ENCODE data around the gene LRRFIP2.
"Not testable (repeated sequence)": the region's sequence is repeated elsewhere in the genome, so short reads cannot be mapped to it uniquely, and the experiment has no call there.

Gene LRRFIP2

DNA sequence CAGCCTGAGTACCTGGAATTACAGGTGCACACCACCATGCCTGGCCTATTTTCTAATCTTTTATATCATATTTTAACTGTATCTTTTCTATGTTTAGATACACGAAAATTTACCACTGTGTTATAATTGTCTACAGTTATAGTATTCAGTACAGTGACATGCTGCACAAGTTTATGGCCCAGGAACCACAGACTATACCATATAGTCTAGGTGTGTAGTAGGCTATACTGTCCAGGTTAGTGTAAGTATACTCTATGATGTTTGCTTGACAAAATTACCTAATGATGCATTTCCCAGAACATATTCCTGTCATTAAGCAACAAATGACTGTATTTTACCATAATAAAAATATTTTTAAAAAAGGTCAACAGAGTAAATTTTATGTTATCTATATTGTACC is 5.5 kb downstream of the LRRFIP2 start:
- Mint-ChIP-seq H3K27ac (no peak overlapping the region), H3K36me3 (peaks cover 11% of the 10 kb centered on the region), H3K27me3 (no peaks in the 10 kb centered on the region), H3K4me3 (no peak overlapping the region), H3K9me3 (no peaks in the 10 kb centered on the region), H3K4me1 (peaks cover 37% of the 10 kb centered on the region)

- Mint-ChIP-seq H3K9me3 (no peaks in the 10 kb centered on the region), H3K27me3 (no peaks in the 10 kb centered on the region), H3K4me3 (peak overlapping the region; percentile 19), H3K27ac (peak overlapping the region; percentile 83), H3K36me3 (peaks cover 17% of the 10 kb centered on the region), H3K4me1 (peaks cover 28% of the 10 kb centered on the region)
Observed at GRCh38 chr3:37163262-37164015, 10.9 kb downstream of the LRRFIP2 start.

DNA sequence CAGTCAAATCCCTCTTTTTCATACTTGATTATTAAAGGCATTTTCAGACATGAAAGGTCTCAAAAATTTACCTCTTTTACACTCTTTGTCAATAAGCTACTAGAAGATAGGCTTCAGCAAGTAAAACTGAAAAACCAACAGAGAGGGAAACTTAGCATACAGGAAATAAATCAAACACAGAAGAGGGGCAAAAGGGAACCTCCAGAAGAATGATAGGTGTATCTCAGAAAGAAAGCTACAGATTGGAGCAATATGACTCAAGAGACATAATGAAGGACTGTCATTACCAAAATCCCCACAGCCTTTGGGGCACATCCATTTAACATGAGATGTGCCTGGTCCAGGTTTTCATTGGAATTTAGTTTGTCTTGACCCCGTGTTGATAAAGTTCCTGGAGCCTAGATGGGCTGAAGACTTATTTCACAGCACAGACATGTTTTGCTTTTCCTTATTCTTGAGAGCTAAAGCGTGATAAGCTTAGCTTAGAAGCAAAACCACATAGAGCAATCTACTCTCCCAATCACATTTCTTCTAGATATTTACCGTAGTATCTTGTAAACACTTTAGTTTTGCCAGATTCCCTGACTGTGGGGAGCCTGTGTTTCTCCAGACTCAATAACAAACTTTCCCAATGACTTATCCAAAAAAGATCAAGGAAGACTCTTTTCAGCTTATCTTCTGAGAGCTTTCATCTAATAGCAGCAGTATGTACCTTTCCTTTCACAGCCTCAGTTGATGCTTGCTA is 11.7 kb downstream of the LRRFIP2 start:
- Mint-ChIP-seq H3K27me3 (no peaks in the 10 kb centered on the region), H3K4me1 (peaks cover 28% of the 10 kb centered on the region), H3K9me3 (no peaks in the 10 kb centered on the region), H3K27ac (peak overlapping the region; percentile 83), H3K4me3 (peak overlapping the region; percentile 19), H3K36me3 (peaks cover 21% of the 10 kb centered on the region)

GRCh38 chr3:37161351-37161750 is 13.0 kb downstream of the LRRFIP2 start:
- H3K27ac Mint-ChIP-seq: no peak overlapping the region
- no peaks in the 10 kb centered on the region for H3K9me3 Mint-ChIP-seq
- H3K27me3 Mint-ChIP-seq: no peaks in the 10 kb centered on the region
- peaks cover 23% of the 10 kb centered on the region for H3K36me3 Mint-ChIP-seq
- H3K4me1 Mint-ChIP-seq: peaks cover 28% of the 10 kb centered on the region
- H3K4me3 Mint-ChIP-seq: no peak overlapping the region

DNA sequence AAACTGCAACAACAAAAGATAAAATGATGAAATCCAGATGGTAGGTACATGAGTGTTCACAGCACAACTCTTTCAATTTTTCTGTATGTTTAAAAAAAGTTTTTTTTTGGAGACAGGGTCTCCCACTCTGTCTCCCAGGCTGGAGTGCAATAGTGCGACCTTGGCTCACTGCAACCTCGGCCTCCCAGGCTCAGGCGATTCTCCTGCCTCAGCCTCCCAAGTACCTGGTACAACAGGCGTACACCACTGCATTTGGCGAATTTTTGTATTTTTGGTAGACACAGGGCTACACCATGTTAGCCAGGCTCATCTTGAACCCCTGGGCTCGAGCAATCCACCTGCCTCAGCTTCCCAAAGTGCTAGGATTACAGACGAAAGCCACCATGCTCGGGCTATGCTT is 18.6 kb downstream of the LRRFIP2 start:
- no peaks in the 10 kb centered on the region for H3K9me3 Mint-ChIP-seq
- peaks cover 22% of the 10 kb centered on the region for H3K36me3 Mint-ChIP-seq
- H3K27me3 Mint-ChIP-seq: no peaks in the 10 kb centered on the region
- peaks cover 20% of the 10 kb centered on the region for H3K4me1 Mint-ChIP-seq
- H3K4me3 Mint-ChIP-seq: no peak overlapping the region
- no peak overlapping the region for H3K27ac Mint-ChIP-seq

DNA sequence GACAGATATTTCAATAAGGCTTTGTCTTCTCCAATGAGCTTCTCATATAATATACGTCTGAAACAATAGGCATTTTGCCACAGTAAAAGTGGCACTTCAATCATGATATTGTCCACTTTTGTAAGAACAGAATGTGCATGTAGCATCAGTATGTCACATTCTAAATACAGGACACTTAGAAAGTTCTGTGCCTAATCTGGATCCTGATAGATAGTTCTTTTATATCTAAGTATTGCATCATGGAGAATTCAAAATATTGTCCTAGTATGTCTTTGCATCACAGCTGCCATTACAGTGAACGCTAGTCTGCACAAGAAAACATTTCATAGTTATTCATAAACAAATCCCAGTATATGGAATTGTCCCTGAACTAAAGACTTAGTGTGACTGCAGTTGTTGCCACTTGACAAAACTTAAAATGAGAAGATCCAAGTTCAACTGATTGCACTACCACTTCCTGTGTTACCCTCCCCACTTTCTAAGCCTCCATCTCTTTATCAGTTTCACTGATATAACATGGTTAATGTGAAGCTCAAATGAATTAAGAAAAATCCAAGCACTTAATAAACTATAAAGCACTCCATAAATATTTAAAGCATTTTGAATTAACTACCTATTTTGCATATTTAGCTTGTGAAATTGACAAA is 19.6 kb downstream of the LRRFIP2 start:
- H3K27me3 Mint-ChIP-seq: no peaks in the 10 kb centered on the region
- no peaks in the 10 kb centered on the region for H3K9me3 Mint-ChIP-seq
- peaks cover 21% of the 10 kb centered on the region for H3K36me3 Mint-ChIP-seq
- H3K4me3 Mint-ChIP-seq: no peak overlapping the region
- no peak overlapping the region for H3K27ac Mint-ChIP-seq
- H3K4me1 Mint-ChIP-seq: peaks cover 20% of the 10 kb centered on the region

DNA sequence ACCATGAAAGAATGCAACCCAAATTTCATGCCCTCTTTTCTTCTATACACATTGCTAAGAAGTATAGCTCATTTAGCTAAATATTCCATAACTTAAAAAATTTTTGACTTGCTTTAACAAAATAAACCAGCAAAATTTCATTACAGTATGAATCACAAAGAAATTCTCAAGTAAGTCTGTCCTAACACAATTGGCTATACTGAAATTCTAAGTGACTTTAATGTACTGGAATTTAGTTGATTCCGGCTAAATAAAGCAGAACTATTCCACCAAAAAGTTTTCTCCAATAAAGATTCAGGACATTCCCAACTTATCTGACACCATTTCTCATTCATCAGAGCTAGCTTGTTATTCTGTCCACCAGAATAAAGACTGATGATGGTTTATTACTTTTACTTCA is 23.8 kb downstream of the LRRFIP2 start:
- H3K27me3 Mint-ChIP-seq: no peaks in the 10 kb centered on the region
- H3K4me1 Mint-ChIP-seq: peaks cover 26% of the 10 kb centered on the region
- H3K4me3 Mint-ChIP-seq: no peak overlapping the region
- H3K9me3 Mint-ChIP-seq: no peaks in the 10 kb centered on the region
- H3K36me3 Mint-ChIP-seq: peaks cover 22% of the 10 kb centered on the region
- no peak overlapping the region for H3K27ac Mint-ChIP-seq

- H3K36me3 Mint-ChIP-seq: peaks cover 22% of the 10 kb centered on the region
- peaks cover 22% of the 10 kb centered on the region for H3K4me1 Mint-ChIP-seq
- no peak overlapping the region for H3K4me3 Mint-ChIP-seq
- H3K27me3 Mint-ChIP-seq: no peaks in the 10 kb centered on the region
- no peaks in the 10 kb centered on the region for H3K9me3 Mint-ChIP-seq
- no peak overlapping the region for H3K27ac Mint-ChIP-seq
Observed at GRCh38 chr3:37149257-37149656, 25.1 kb downstream of the LRRFIP2 start.

- no peak overlapping the region for H3K27ac Mint-ChIP-seq
- H3K9me3 Mint-ChIP-seq: no peaks in the 10 kb centered on the region
- H3K4me3 Mint-ChIP-seq: no peak overlapping the region
- H3K36me3 Mint-ChIP-seq: peaks cover 18% of the 10 kb centered on the region
- H3K27me3 Mint-ChIP-seq: no peaks in the 10 kb centered on the region
- peaks cover 13% of the 10 kb centered on the region for H3K4me1 Mint-ChIP-seq
Observed at GRCh38 chr3:37148208-37148607, 26.2 kb downstream of the LRRFIP2 start.

DNA sequence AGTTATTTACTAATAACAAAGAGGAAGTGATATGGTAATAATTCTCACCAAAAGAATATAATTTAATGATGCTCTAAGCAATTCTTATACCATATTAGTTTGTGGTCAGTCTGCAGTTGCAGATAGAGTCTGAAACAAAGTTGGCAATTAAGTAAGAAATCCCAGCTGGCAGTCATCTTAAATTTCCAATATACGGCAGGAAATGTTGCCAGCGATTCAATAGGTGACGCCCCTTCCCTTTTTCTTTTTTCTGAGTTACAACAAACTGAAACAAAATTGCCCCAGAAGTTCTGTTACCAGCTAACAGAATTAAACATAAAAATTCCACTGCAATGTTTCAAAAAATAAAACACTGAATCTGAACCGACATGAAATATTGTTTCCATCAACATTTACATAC is 26.7 kb downstream of the LRRFIP2 start:
- Mint-ChIP-seq H3K9me3 (no peaks in the 10 kb centered on the region), H3K27ac (no peak overlapping the region), H3K4me3 (no peak overlapping the region), H3K36me3 (peaks cover 23% of the 10 kb centered on the region), H3K4me1 (peaks cover 13% of the 10 kb centered on the region), H3K27me3 (no peaks in the 10 kb centered on the region)

- H3K4me3 Mint-ChIP-seq, H3K27ac Mint-ChIP-seq, H3K27me3 Mint-ChIP-seq, H3K9me3 Mint-ChIP-seq: not testable (repeated sequence)
- H3K4me1 Mint-ChIP-seq: peaks cover 13% of the 10 kb centered on the region
- peaks cover 25% of the 10 kb centered on the region for H3K36me3 Mint-ChIP-seq
Observed at GRCh38 chr3:37146927-37147326, 27.5 kb downstream of the LRRFIP2 start.

GRCh38 chr3:37145611-37146010 is 28.8 kb downstream of the LRRFIP2 start:
- H3K27me3 Mint-ChIP-seq: no peaks in the 10 kb centered on the region
- no peak overlapping the region for H3K27ac Mint-ChIP-seq
- no peaks in the 10 kb centered on the region for H3K9me3 Mint-ChIP-seq
- H3K4me3 Mint-ChIP-seq: no peak overlapping the region
- peaks cover 13% of the 10 kb centered on the region for H3K4me1 Mint-ChIP-seq
- H3K36me3 Mint-ChIP-seq: peaks cover 23% of the 10 kb centered on the region

DNA sequence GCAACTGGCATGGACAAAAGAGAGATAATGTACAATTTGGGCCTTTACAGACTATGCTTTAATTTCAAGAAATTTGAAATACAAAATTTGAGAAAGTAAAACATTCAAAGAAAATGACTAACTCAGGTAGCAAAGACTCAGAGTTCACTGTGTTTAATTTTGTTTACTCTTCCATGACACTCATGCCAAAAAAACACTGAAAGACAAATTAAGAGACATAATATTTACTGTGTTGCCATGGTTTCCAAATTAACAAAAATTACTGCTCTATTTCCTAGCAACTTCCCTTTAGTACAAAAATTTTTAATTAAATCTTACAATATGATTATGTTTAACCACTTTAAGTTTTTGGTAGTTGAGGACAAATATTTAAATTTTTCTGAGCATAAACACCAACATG is 29.6 kb downstream of the LRRFIP2 start:
- Mint-ChIP-seq H3K36me3 (peaks cover 23% of the 10 kb centered on the region), H3K9me3 (no peaks in the 10 kb centered on the region), H3K4me3 (no peak overlapping the region), H3K4me1 (peaks cover 13% of the 10 kb centered on the region), H3K27ac (no peak overlapping the region), H3K27me3 (no peaks in the 10 kb centered on the region)

- no peaks in the 10 kb centered on the region for H3K27me3 Mint-ChIP-seq
- H3K4me3 Mint-ChIP-seq: no peak overlapping the region
- H3K27ac Mint-ChIP-seq: no peak overlapping the region
- H3K36me3 Mint-ChIP-seq: peaks cover 23% of the 10 kb centered on the region
- H3K4me1 Mint-ChIP-seq: peaks cover 13% of the 10 kb centered on the region
- H3K9me3 Mint-ChIP-seq: no peaks in the 10 kb centered on the region
Observed at GRCh38 chr3:37143821-37144220, 30.6 kb downstream of the LRRFIP2 start.

DNA sequence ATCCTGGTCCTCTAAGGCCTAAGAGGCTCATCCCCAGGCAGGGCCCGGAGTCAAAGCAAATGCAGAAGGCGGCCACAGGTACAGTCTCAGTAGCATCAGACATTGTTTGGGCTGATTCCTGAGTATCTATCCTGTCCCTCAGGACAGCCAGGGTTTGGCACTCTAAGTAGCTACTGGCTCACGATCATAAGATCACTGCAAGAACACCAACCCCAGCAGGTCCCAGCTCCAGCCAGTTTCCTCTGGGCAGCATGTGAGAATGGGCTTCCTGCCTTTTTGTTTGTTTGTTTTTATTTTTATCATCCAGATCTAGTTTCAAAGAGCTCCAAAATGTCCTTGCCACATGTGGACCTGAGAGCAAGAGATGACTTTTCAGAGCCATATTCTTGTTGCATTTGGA is 32.7 kb downstream of the LRRFIP2 start:
- Mint-ChIP-seq H3K27ac (no peak overlapping the region), H3K27me3 (no peaks in the 10 kb centered on the region), H3K4me3 (no peak overlapping the region), H3K9me3 (no peaks in the 10 kb centered on the region), H3K36me3 (peaks cover 21% of the 10 kb centered on the region), H3K4me1 (peaks cover 22% of the 10 kb centered on the region)

- H3K27ac Mint-ChIP-seq: no peak overlapping the region
- H3K9me3 Mint-ChIP-seq: no peaks in the 10 kb centered on the region
- H3K4me1 Mint-ChIP-seq: peaks cover 17% of the 10 kb centered on the region
- no peaks in the 10 kb centered on the region for H3K27me3 Mint-ChIP-seq
- no peak overlapping the region for H3K4me3 Mint-ChIP-seq
- peaks cover 17% of the 10 kb centered on the region for H3K36me3 Mint-ChIP-seq
Observed at GRCh38 chr3:37140899-37141541, 33.4 kb downstream of the LRRFIP2 start.
